ENCODE data around the gene GLS. TPM values are rescaled to one million over a fixed set of nuclear protein-coding genes. Genes with fewer than 3 reads are reported as not detected.

Gene GLS
- total RNA-seq, 3 donors from 2014 or later (not counting 1 experiment from before 2014, with no cell fraction given), result 279 to 322 (median 285) TPM

DNA sequence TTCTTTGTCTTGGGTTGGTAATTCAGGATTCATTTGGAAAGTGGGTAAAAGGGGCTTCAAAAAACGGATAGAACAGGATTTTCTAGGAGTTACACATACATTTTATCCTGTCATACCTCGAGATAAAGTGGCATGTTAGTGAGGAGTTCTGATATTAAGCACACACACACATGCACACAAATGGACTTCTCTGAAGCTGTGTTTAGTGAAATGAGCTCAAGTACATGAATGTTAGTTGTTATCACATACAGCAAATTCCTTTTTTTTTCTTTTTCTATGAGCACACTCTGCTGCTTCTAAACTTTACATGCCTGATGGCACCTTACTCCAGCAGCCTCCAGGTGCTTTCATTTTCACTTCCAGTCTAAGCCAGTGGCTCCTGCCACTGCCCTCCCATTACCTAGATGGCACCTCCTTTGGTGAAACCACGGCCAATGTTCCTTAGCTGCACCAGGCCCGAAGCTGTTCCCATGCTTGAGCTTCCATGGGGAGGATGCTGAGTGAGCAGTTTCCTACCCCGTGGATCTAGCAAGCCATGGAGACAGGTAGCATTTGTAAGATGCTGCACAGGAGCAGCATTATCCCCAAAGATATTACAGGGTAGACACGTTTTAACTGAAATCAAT lies 83.7 kb downstream of the GLS start:
- ATAC-seq (peak; percentile 24 to 47 (median 46)), DNase-seq (peak in 1 of 2 donors; percentile 33)
- intact Hi-C loops (cut with micrococcal nuclease), result no loop called here
- Histone ChIP-seq H3K27me3 (ENCODE audit: control insufficient read depth, insufficient read depth, low read length) (no peaks in the 10 kb centered on the region), H3K4me3 (ENCODE audit: low read length) (no peak overlapping the region), H3K4me1 (ENCODE audit: control insufficient read depth, insufficient read depth, low read length) (peaks cover 4% of the 10 kb centered on the region), H3K36me3 (ENCODE audit: control insufficient read depth, insufficient read depth, low read length) (peaks cover 74% of the 10 kb centered on the region), H3K27ac (ENCODE audit: low read length) (peak overlapping the region; percentile 40), H3K9me3 (ENCODE audit: control insufficient read depth, insufficient read depth, low read length) (no peaks in the 10 kb centered on the region)
- TF ChIP-seq, protein P1, sequence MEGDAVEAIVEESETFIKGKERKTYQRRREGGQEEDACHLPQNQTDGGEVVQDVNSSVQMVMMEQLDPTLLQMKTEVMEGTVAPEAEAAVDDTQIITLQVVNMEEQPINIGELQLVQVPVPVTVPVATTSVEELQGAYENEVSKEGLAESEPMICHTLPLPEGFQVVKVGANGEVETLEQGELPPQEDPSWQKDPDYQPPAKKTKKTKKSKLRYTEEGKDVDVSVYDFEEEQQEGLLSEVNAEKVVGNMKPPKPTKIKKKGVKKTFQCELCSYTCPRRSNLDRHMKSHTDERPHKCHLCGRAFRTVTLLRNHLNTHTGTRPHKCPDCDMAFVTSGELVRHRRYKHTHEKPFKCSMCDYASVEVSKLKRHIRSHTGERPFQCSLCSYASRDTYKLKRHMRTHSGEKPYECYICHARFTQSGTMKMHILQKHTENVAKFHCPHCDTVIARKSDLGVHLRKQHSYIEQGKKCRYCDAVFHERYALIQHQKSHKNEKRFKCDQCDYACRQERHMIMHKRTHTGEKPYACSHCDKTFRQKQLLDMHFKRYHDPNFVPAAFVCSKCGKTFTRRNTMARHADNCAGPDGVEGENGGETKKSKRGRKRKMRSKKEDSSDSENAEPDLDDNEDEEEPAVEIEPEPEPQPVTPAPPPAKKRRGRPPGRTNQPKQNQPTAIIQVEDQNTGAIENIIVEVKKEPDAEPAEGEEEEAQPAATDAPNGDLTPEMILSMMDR (IDR thresholded peaks at IDR 0.05), result no peak
- WGBS (ENCODE audit: insufficient coverage), result 70% methylated on average over 4 of the region's 6 CpGs
- Mint-ChIP-seq H3K27ac (peak overlapping the region; percentile 84), H3K36me3 (peaks cover 26% of the 10 kb centered on the region), H3K9me3 (no peaks in the 10 kb centered on the region), H3K27me3 (ENCODE audit: low read depth in 2 of 2) (no peaks in the 10 kb centered on the region), H3K4me1 (peaks cover 14 to 29% of the 10 kb centered on the region in 2 donors), H3K4me3 (no peak overlapping the region)

DNA sequence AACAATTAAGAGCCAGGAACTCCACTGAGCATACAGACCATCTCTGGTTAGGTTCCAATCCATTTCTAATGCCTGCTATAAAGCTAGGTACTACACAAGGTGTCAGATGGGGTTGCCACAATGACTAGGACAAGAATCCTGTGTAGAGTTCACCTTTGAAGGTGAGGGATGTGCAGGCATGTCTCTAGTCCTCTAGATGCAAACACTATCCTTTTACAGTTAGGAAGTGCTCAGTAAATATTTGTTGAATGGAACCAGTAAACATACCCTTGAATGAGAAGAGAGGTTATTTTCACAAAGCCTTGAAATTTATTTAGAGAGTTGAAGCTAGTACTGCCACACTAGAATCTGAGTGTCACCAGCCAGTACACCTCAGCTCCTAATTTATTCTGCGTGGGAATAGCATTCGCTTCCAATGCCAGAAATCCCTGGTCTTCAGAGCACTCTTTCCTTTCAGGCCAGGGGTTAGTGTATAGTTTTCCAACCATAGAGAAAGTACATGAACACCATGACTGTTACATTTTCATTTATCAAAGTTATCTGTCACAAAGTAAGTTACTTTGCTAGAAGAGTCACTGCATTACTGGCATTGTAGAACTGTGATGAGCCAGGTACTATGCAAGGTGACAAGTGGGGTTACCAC lies 85.1 kb downstream of the GLS start:
- Histone ChIP-seq H3K4me3 (ENCODE audit: low read length) (no peak overlapping the region), H3K36me3 (ENCODE audit: control insufficient read depth, insufficient read depth, low read length) (peaks cover 89% of the 10 kb centered on the region), H3K4me1 (ENCODE audit: control insufficient read depth, insufficient read depth, low read length) (peaks cover 4% of the 10 kb centered on the region), H3K9me3 (ENCODE audit: control insufficient read depth, insufficient read depth, low read length) (no peaks in the 10 kb centered on the region), H3K27me3 (ENCODE audit: control insufficient read depth, insufficient read depth, low read length) (no peaks in the 10 kb centered on the region), H3K27ac (ENCODE audit: low read length) (no peak overlapping the region)
- intact Hi-C loops (cut with micrococcal nuclease), result no loop called here
- no peaks in the 10 kb centered on the region for H3K9me3 Mint-ChIP-seq
- H3K4me3 Mint-ChIP-seq, result no peak overlapping the region
- WGBS (ENCODE audit: insufficient coverage), result 100% methylated on average over 2 of the region's 2 CpGs
- H3K27me3 Mint-ChIP-seq (ENCODE audit: low read depth in 2 of 2), result no peaks in the 10 kb centered on the region
- no peak for DNase-seq
- peaks cover 18 to 29% of the 10 kb centered on the region in 2 donors for H3K4me1 Mint-ChIP-seq
- H3K36me3 Mint-ChIP-seq, result peaks cover 40% of the 10 kb centered on the region
- H3K27ac Mint-ChIP-seq, result peak overlapping the region; percentile 84
- TF ChIP-seq, protein P1 (IDR thresholded peaks at IDR 0.05), result no peak
- ATAC-seq, result no peak

DNA sequence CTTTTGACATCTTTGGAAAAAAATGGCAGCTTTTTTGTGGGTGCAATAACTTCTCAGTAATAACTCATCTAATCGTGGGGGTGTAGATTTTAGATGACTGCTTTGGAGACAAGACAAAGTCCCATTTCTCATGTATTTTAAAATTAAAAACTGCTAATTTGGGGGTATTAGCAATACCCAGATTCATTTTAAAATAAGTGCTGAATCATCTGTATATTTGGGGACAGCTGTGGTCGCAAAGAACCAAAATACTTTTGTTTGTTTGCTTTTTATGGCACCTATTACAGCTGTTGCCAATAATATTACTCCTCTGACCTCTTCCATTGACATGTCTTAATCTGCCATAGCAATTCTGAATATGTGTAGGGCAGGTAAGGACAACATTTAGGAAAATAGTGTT lies 87.9 kb downstream of the GLS start:
- Mint-ChIP-seq H3K4me3 (no peak overlapping the region), H3K27me3 (ENCODE audit: low read depth in 2 of 2) (no peaks in the 10 kb centered on the region), H3K4me1 (peaks cover 15 to 24% of the 10 kb centered on the region in 2 donors), H3K36me3 (peaks cover 37% of the 10 kb centered on the region), H3K9me3 (no peaks in the 10 kb centered on the region), H3K27ac (peak overlapping the region; percentile 51 to 76)
- WGBS (ENCODE audit: insufficient coverage), result 100% methylated on average over 1 of the region's 2 CpGs
- no peak for DNase-seq
- intact Hi-C loops (cut with micrococcal nuclease), result no loop called here
- no peak overlapping the region for H3K27ac ChIP-seq (ENCODE audit: low read length)
- TF ChIP-seq, protein P1 (IDR thresholded peaks at IDR 0.05), result no peak
- H3K4me3 ChIP-seq (ENCODE audit: low read length), result no peak overlapping the region
- H3K36me3 ChIP-seq (ENCODE audit: control insufficient read depth, insufficient read depth, low read length), result peaks cover 94% of the 10 kb centered on the region
- no peaks in the 10 kb centered on the region for H3K27me3 ChIP-seq (ENCODE audit: control insufficient read depth, insufficient read depth, low read length)
- peaks cover 4% of the 10 kb centered on the region for H3K4me1 ChIP-seq (ENCODE audit: control insufficient read depth, insufficient read depth, low read length)
- ATAC-seq, result no peak
- no peaks in the 10 kb centered on the region for H3K9me3 ChIP-seq (ENCODE audit: control insufficient read depth, insufficient read depth, low read length)
